Measurements from ENCODE around the gene UBE2S. TPM values are rescaled to one million over a fixed set of nuclear protein-coding genes. Genes with fewer than 3 reads are reported as not detected.

UBE2S gene
- total RNA-seq, 2 donors from 2014 or later, result 202 to 246 TPM

- H3K27me3 Mint-ChIP-seq (ENCODE audit: insufficient read depth), result peaks cover 63% of the 10 kb centered on the region
- no peaks in the 10 kb centered on the region for H3K9me3 ChIP-seq (ENCODE audit: control insufficient read depth, low read length)
- WGBS, 2 experiments (ENCODE audit: insufficient coverage in 1 of 2, insufficient read length in 1 of 2), result 63 to 66% methylated on average over 17 to 24 of the region's 24 CpGs
- no peaks in the 10 kb centered on the region for H3K36me3 Mint-ChIP-seq (ENCODE audit: low read depth)
- no peak overlapping the region for H3K27ac Mint-ChIP-seq
- peaks cover 14% of the 10 kb centered on the region for H3K4me1 Mint-ChIP-seq
- TF ChIP-seq CTCF (conservative IDR thresholded peaks at IDR 0.05), result no peak
- H3K27me3 ChIP-seq (ENCODE audit: control insufficient read depth, insufficient read depth, low read length, poor library complexity, severe bottlenecking), result peaks cover 51% of the 10 kb centered on the region
- H3K4me3 Mint-ChIP-seq, result no peak overlapping the region
- peaks cover 5% of the 10 kb centered on the region for H3K4me1 ChIP-seq (ENCODE audit: control insufficient read depth, insufficient read depth, low read length)
- H3K4me3 ChIP-seq (ENCODE audit: low read length), result no peak overlapping the region
- no peaks in the 10 kb centered on the region for H3K9me3 Mint-ChIP-seq
- peak; percentile 67 for DNase-seq
- H3K9ac ChIP-seq (ENCODE audit: extremely low read depth, low read length, poor library complexity, severe bottlenecking), result no peak overlapping the region
- no peaks in the 10 kb centered on the region for H3K36me3 ChIP-seq (ENCODE audit: control insufficient read depth, insufficient read depth, low read length)
- no peak overlapping the region for H3K27ac ChIP-seq (ENCODE audit: low read depth, low read length)
Observed at GRCh38 chr19:55372316-55373081, 35.1 kb downstream of the UBE2S start.

- H3K9ac ChIP-seq (ENCODE audit: extremely low read depth, low read length, poor library complexity, severe bottlenecking), result no peak within 1 kb of the TSS
- Mint-ChIP-seq H3K9me3 (no peaks in the 10 kb centered on the region), H3K36me3 (ENCODE audit: low read depth) (no peaks in the 10 kb centered on the region), H3K27ac (no peak within 1 kb of the TSS), H3K27me3 (ENCODE audit: insufficient read depth) (peaks cover 59% of the 10 kb centered on the region), H3K4me1 (peaks cover 8% of the 10 kb centered on the region), H3K4me3 (peak within 1 kb of the TSS; percentile 60)
- H3K4me3 ChIP-seq (ENCODE audit: low read length), result peak within 1 kb of the TSS; percentile 49
- H3K36me3 ChIP-seq (ENCODE audit: control insufficient read depth, insufficient read depth, low read length), result no peaks in the 10 kb centered on the region
- peaks cover 49% of the 10 kb centered on the region for H3K27me3 ChIP-seq (ENCODE audit: control insufficient read depth, insufficient read depth, low read length, poor library complexity, severe bottlenecking)
- H3K4me1 ChIP-seq (ENCODE audit: control insufficient read depth, insufficient read depth, low read length), result peaks cover 5% of the 10 kb centered on the region
- no peak within 1 kb of the TSS for H3K27ac ChIP-seq (ENCODE audit: low read depth, low read length)
- TF ChIP-seq CTCF (conservative IDR thresholded peaks at IDR 0.05), result no peak
- peak; percentile 70 for DNase-seq
- no peaks in the 10 kb centered on the region for H3K9me3 ChIP-seq (ENCODE audit: control insufficient read depth, low read length)
- 13 to 18% methylated on average over 6 to 26 of the region's 32 CpGs for WGBS, 2 experiments (ENCODE audit: insufficient coverage in 1 of 2, insufficient read length in 1 of 2)
Observed at GRCh38 chr19:55370305-55370988, 37.1 kb downstream of the UBE2S start, which contains the start of gene IL11. IL11 (minus strand) TSS chr19:55370463; CDS start chr19:55370310, 153 bp downstream.

GRCh38 chr19:55369653-55370304 is 37.8 kb downstream of the UBE2S start:
- peak overlapping the region; percentile 60 for H3K4me3 Mint-ChIP-seq
- H3K9ac ChIP-seq (ENCODE audit: extremely low read depth, low read length, poor library complexity, severe bottlenecking), result no peak overlapping the region
- H3K4me3 ChIP-seq (ENCODE audit: low read length), result peak overlapping the region; percentile 49
- DNase-seq, result peak; percentile 95
- no peaks in the 10 kb centered on the region for H3K9me3 Mint-ChIP-seq
- no peaks in the 10 kb centered on the region for H3K36me3 Mint-ChIP-seq (ENCODE audit: low read depth)
- H3K4me1 Mint-ChIP-seq, result peaks cover 8% of the 10 kb centered on the region
- H3K36me3 ChIP-seq (ENCODE audit: control insufficient read depth, insufficient read depth, low read length), result no peaks in the 10 kb centered on the region
- no peak for TF ChIP-seq CTCF (conservative IDR thresholded peaks at IDR 0.05)
- H3K4me1 ChIP-seq (ENCODE audit: control insufficient read depth, insufficient read depth, low read length), result peaks cover 5% of the 10 kb centered on the region
- no peak overlapping the region for H3K27ac Mint-ChIP-seq
- WGBS, 2 experiments (ENCODE audit: insufficient coverage in 1 of 2, insufficient read length in 1 of 2), result 1 to 2% methylated on average over 23 to 53 of the region's 59 CpGs
- H3K27me3 ChIP-seq (ENCODE audit: control insufficient read depth, insufficient read depth, low read length, poor library complexity, severe bottlenecking), result peaks cover 49% of the 10 kb centered on the region
- H3K9me3 ChIP-seq (ENCODE audit: control insufficient read depth, low read length), result no peaks in the 10 kb centered on the region
- H3K27me3 Mint-ChIP-seq (ENCODE audit: insufficient read depth), result peaks cover 62% of the 10 kb centered on the region
- H3K27ac ChIP-seq (ENCODE audit: low read depth, low read length), result no peak overlapping the region

Data from endodermal cell (in vitro differentiated cells).